Endothelial cell of umbilical vein (primary cell): ENCODE measurements around the gene GIMAP8. TPM values are rescaled to one million over a fixed set of nuclear protein-coding genes. Genes with fewer than 3 reads are reported as not detected.

Experiments used
- BruUV-seq: library from RNA; stranded (reverse); fragments of 400-500 nt; replicated peaks from 2 replicates; lab custom pipeline; 2021; lab: Mats Ljungman, UMichigan
- CTCF ChIA-PET: fragments of 300-600, 350-600 bp; sonication (Branson Sonifier 250); formaldehyde crosslinking; loops from one replicate; lab custom pipeline; 2021; ENCODE audit warnings: antibody characterized with exemption, inconsistent platforms; lab: Charles Lee
- POLR2A ChIA-PET: fragments of 300-600, 350-600 bp; sonication (Branson Sonifier 250); formaldehyde crosslinking; loops from one replicate; lab custom pipeline; 2021; ENCODE audit warnings: antibody characterized with exemption, inconsistent platforms; lab: Charles Lee
- DNase-seq: peaks from one replicate; pipeline ENCODE4 v3.0.0-alpha.2; 2011; ENCODE audit warnings: low read depth, low spot score
- FAIRE-seq: peaks from 2 replicates; lab custom pipeline; 2011; peaks lifted over from hg19 to GRCh38; lab: Jason Lieb, UNC
- H2AFZ ChIP-seq: 2 replicates; pipeline ENCODE4 v1.6.0; 2012; ENCODE audit warnings: low read depth, low read length, control low read depth, inconsistent platforms
- H3K27ac ChIP-seq: 2 replicates; pipeline ENCODE4 v1.5.1; 2011; ENCODE audit warnings: low read depth, mild to moderate bottlenecking, control low read depth, low read length, moderate library complexity; ENCODE audit not compliant: insufficient read depth
- H3K27me3 ChIP-seq, 2 experiments: 2 replicates each; pipeline versions ENCODE4 v1.6.0 to v1.6.1; 2011; ENCODE audit warnings: low read length in 2 of 2, mixed read lengths in 1 of 2; ENCODE audit not compliant: control insufficient read depth in 2 of 2, insufficient read depth in 2 of 2
- H3K36me3 ChIP-seq, 2 experiments: 2 replicates in 1 of 2; 3 replicates in 1 of 2; pipeline ENCODE4 v1.5.1; 2011; ENCODE audit warnings: low read length in 2 of 2, mild to moderate bottlenecking in 1 of 2, moderate library complexity in 1 of 2; ENCODE audit not compliant: control insufficient read depth in 2 of 2, insufficient read depth in 2 of 2; ENCODE audit errors: extremely low read depth in 1 of 2
- H3K4me1 ChIP-seq: 3 replicates; pipeline ENCODE4 v1.5.1; 2011; ENCODE audit warnings: mild to moderate bottlenecking, low read length; ENCODE audit not compliant: control insufficient read depth, insufficient read depth; ENCODE audit errors: extremely low read depth
- H3K4me2 ChIP-seq: 2 replicates; pipeline ENCODE4 v1.6.1; 2011; ENCODE audit warnings: low read length, control low read depth, mixed read lengths; ENCODE audit not compliant: insufficient read depth
- H3K4me3 ChIP-seq, 3 experiments: fragments of 200-600 bp in 1 of 3; sonication (generic), shearing (Covaris generic) in 1 of 3; replicated peaks in 1 of 3; 2 replicates each; pipeline ENCODE4 v1.5.1; 2011 to 2016; ENCODE audit warnings: control low read depth in 3 of 3, low read length in 3 of 3, mild to moderate bottlenecking in 2 of 3, inconsistent platforms in 1 of 3, low read depth in 1 of 3, moderate library complexity in 1 of 3; ENCODE audit not compliant: insufficient read depth in 1 of 3
- H3K79me2 ChIP-seq: 2 replicates; pipeline ENCODE4 v1.6.0; 2012; ENCODE audit warnings: low read length, inconsistent platforms; ENCODE audit not compliant: control insufficient read depth, insufficient read depth
- H3K9ac ChIP-seq: replicated peaks from 2 replicates; pipeline ENCODE3; 2011; ENCODE audit warnings: low read length, control low read depth; ENCODE audit not compliant: insufficient read depth; ENCODE audit errors: extremely low read depth
- H3K9me1 ChIP-seq: replicated peaks from 3 replicates; pipeline ENCODE4 v1.6.0; 2011; ENCODE audit warnings: mild to moderate bottlenecking, low read length; ENCODE audit not compliant: control insufficient read depth, insufficient read depth; ENCODE audit errors: extremely low read depth
- H3K9me3 ChIP-seq: replicated peaks from 2 replicates; pipeline ENCODE4 v1.5.1; 2012; ENCODE audit warnings: low read length, inconsistent platforms; ENCODE audit not compliant: control insufficient read depth, insufficient read depth
- H4K20me1 ChIP-seq: replicated peaks from 2 replicates; pipeline ENCODE3; 2011; ENCODE audit warnings: mild to moderate bottlenecking, low read length; ENCODE audit not compliant: control insufficient read depth, insufficient read depth; ENCODE audit errors: extremely low read depth
- EZH2 ChIP-seq: IDR thresholded peaks from 2 replicates; pipeline ENCODE4 v1.6.1; 2012; ENCODE audit warnings: borderline replicate concordance, low read depth, mild to moderate bottlenecking, moderate library complexity, low read length, inconsistent platforms; ENCODE audit not compliant: severe bottlenecking
- FOS ChIP-seq: IDR thresholded peaks from 2 replicates; pipeline ENCODE4 v1.6.1; 2011; ENCODE audit warnings: mild to moderate bottlenecking, low read length, moderate library complexity, borderline replicate concordance; ENCODE audit not compliant: insufficient read depth
- GATA2 ChIP-seq: IDR thresholded peaks from 2 replicates; pipeline ENCODE4 v1.7.0; 2011; ENCODE audit warnings: low read depth, mild to moderate bottlenecking, moderate library complexity, mixed read lengths, low read length; ENCODE audit not compliant: insufficient read length, insufficient read depth
- JUN ChIP-seq: IDR thresholded peaks from 2 replicates; pipeline ENCODE4 v1.6.1; 2011; ENCODE audit warnings: borderline replicate concordance, low read depth; ENCODE audit not compliant: insufficient read length, insufficient read depth
- MYC ChIP-seq: IDR thresholded peaks from one replicate; pipeline ENCODE4 v1.6.1; 2011; ENCODE audit warnings: mild to moderate bottlenecking, low read depth, low read length
- POLR2A ChIP-seq: IDR thresholded peaks from 2 replicates; pipeline ENCODE4 v1.6.1; 2012; ENCODE audit warnings: low read depth, mild to moderate bottlenecking, control low read depth, low read length
- POLR2AphosphoS5 ChIP-seq: IDR thresholded peaks from 2 replicates; pipeline ENCODE4 v1.6.1; 2012; ENCODE audit warnings: low read depth, mild to moderate bottlenecking, control low read depth, low read length, moderate library complexity; ENCODE audit not compliant: insufficient read depth
- dilution Hi-C: fragments of 300-500 bp; cut with MboI; formaldehyde crosslinking; loops from one replicate; pipeline ENCODE4 v1.15.0; 2019; ENCODE audit warnings: low sequenced_read_pairs; ENCODE audit not compliant: extremely low pct_ligation_motif_present
- intact Hi-C: fragments of 100-400 bp; cut with micrococcal nuclease; formaldehyde crosslinking; loops from one replicate; pipeline ENCODE4 v1.10.0; 2022
- polyA plus RNA-seq, 4 experiments: library from polyadenylated mRNA; depleted of rRNA in 3 of 4; stranded (reverse) in 3 of 4; unstranded in 1 of 4; fragments of >200 nt; gene quantifications; 2 replicates each; pipeline versions ENCODE4 v1.2.1 to v1.2.3, GENCODE V29; 2011 to 2012; ENCODE audit warnings: missing spikeins in 1 of 4
- total RNA-seq: library from RNA; stranded (reverse); gene quantifications from 2 replicates; pipeline ENCODE4 v1.2.3, GENCODE V29; 2021
- TF ChIP-seq, protein P1 (sequence below): IDR thresholded peaks from 2 replicates; pipeline ENCODE4 v1.6.1; 2011; ENCODE audit not compliant: insufficient read depth, insufficient read length
- TF ChIP-seq, protein P2 (sequence below), 2 donors: IDR thresholded peaks; 1 replicate in 1 of 2; 2 replicates in 1 of 2; pipeline ENCODE4 v1.5.1; 2011; ENCODE audit warnings: low read length in 2 of 2, mild to moderate bottlenecking in 2 of 2, moderate library complexity in 2 of 2, control low read depth in 1 of 2, inconsistent platforms in 1 of 2, low read depth in 1 of 2; ENCODE audit not compliant: insufficient read depth in 1 of 2; ENCODE audit errors: extremely low read depth in 1 of 2

GIMAP8 gene
- total and polyA plus RNA-seq, 2 donors (not counting 3 experiments of a cell fraction or from before 2014, with no cell fraction given): 32.2 to 71.8 TPM

DNA sequence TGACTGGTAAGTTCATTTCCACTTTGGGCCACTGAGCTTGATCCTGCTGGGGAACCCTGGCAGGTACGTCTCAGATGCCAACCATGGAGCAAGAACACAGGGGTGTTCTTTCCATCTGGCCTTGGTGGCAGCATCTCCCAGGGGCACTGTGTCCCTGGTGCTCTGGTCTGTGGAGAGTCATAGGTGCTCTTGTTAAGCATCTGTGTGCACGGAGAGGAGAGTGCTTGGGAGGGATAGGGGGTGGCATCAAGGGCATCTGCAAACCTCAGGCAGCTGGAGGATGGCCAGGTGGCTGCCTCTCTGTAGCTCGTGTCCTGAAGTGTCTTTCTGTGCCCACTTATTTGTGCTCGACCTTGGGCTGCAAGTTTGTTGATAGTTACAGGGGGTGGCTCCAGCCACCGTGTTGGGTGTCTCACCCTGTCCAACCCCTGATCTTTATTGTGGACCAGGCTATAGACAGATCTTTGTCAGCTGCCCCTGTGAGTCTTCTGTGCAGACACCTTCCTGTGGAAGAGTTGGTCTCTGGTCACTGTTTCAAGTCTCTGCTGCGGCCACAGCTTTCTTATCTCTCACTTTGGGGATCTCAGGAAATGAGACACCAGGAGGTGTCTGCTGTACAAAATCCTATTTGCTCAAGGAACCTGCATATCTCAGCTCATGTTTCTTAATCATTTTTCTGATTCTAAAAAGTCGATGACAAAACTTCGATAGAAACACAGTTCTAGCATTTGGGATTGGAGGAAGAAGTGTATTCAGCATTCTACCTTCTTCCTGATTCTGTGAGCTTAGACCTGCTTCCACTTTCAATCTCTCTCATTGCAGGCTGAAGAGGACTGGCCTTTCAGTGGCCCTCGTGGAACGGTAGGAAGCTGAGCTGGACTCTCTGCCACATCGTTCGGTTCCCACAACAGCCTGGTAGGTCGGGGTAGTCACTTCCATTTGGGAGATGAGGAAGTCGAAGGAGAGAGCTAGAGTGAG lies 17.2 kb upstream of the GIMAP8 start:
- no peak for FAIRE-seq
- no peak overlapping the region for H3K9ac ChIP-seq
- no peak overlapping the region for H3K27ac ChIP-seq
- no peak overlapping the region for H2AFZ ChIP-seq
- H3K4me1 ChIP-seq: no peaks in the 10 kb centered on the region
- H3K79me2 ChIP-seq: no peaks in the 10 kb centered on the region
- H3K4me2 ChIP-seq: no peak overlapping the region
- TF ChIP-seq POLR2A: no peak
- no peak for TF ChIP-seq POLR2AphosphoS5
- TF ChIP-seq MYC: no peak
- no peak for TF ChIP-seq FOS
- TF ChIP-seq EZH2: no peak
- TF ChIP-seq, protein P1, sequence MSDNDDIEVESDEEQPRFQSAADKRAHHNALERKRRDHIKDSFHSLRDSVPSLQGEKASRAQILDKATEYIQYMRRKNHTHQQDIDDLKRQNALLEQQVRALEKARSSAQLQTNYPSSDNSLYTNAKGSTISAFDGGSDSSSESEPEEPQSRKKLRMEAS: no peak
- no peak for TF ChIP-seq JUN
- TF ChIP-seq GATA2: no peak
- TF ChIP-seq, protein P2, sequence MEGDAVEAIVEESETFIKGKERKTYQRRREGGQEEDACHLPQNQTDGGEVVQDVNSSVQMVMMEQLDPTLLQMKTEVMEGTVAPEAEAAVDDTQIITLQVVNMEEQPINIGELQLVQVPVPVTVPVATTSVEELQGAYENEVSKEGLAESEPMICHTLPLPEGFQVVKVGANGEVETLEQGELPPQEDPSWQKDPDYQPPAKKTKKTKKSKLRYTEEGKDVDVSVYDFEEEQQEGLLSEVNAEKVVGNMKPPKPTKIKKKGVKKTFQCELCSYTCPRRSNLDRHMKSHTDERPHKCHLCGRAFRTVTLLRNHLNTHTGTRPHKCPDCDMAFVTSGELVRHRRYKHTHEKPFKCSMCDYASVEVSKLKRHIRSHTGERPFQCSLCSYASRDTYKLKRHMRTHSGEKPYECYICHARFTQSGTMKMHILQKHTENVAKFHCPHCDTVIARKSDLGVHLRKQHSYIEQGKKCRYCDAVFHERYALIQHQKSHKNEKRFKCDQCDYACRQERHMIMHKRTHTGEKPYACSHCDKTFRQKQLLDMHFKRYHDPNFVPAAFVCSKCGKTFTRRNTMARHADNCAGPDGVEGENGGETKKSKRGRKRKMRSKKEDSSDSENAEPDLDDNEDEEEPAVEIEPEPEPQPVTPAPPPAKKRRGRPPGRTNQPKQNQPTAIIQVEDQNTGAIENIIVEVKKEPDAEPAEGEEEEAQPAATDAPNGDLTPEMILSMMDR (IDR thresholded peaks at IDR 0.05; ENCODE audit: extremely low read depth in 1 of 2, insufficient read depth in 1 of 2, low read depth in 1 of 2, low read length in 2 of 2): no peak
- no peaks in the 10 kb centered on the region for H4K20me1 ChIP-seq
- DNase-seq: no peak
- no peak overlapping the region for H3K4me3 ChIP-seq
- no peaks in the 10 kb centered on the region for H3K36me3 ChIP-seq
- intact Hi-C loops (no loop called here), dilution Hi-C loops (no loop called here)
- BruUV-seq: no TSS peak
- H3K27me3 ChIP-seq: peaks cover 5 to 10% of the 10 kb centered on the region in 2 experiments
- no peaks in the 10 kb centered on the region for H3K9me1 ChIP-seq
- ChIA-PET CTCF (interaction anchor here (1.3 to 2.3 kb wide), 2 partner anchors 12 to 15 kb away, joined by 4 to 8 read pairs; no protein-coding TSS in a partner anchor), POLR2A (no interaction called here)
- H3K9me3 ChIP-seq: no peaks in the 10 kb centered on the region
